Neural cell (in vitro differentiated cells): Measurements from ENCODE around the gene PAK2. TPM values are rescaled to one million over a fixed set of nuclear protein-coding genes. Genes with fewer than 3 reads are reported as not detected.

Experiments used
- H2AFZ ChIP-seq: fragments of 200-600, 300-800 bp; sonication (generic), shearing (Covaris generic); 2 replicates; pipeline ENCODE4 v1.6.0; 2014; ENCODE audit warnings: low read depth, mild to moderate bottlenecking, antibody characterized with exemption, low read length, moderate library complexity
- H3F3A ChIP-seq: fragments of 200-600 bp; shearing (Covaris generic); 2 replicates; pipeline ENCODE4 v1.6.1; 2016; ENCODE audit warnings: mild to moderate bottlenecking, moderate library complexity, mixed read lengths, antibody characterized with exemption, low read length; ENCODE audit not compliant: insufficient read depth, poor library complexity, severe bottlenecking
- H3K27ac ChIP-seq: fragments of 200-600, 300-800 bp; sonication (generic), shearing (Covaris generic); 2 replicates; pipeline ENCODE4 v1.5.1; 2014; ENCODE audit warnings: mild to moderate bottlenecking, low read length, moderate library complexity
- H3K27me3 ChIP-seq: fragments of 300-800, 200-600 bp; sonication (generic), shearing (Covaris generic); 2 replicates; pipeline ENCODE4 v1.6.0; 2014; ENCODE audit warnings: mild to moderate bottlenecking, low read depth, low read length, moderate library complexity; ENCODE audit not compliant: insufficient read depth
- H3K36me3 ChIP-seq: fragments of 300-800, 200-600 bp; sonication (generic), shearing (Covaris generic); 2 replicates; pipeline ENCODE4 v1.5.1; 2014; ENCODE audit warnings: mild to moderate bottlenecking, antibody characterized with exemption, low read length, moderate library complexity; ENCODE audit not compliant: insufficient read depth
- H3K4me2 ChIP-seq: fragments of 300-800, 200-600 bp; sonication (generic), shearing (Covaris generic); 2 replicates; pipeline ENCODE4 v1.6.0; 2014; ENCODE audit warnings: mild to moderate bottlenecking, low read length
- H3K4me3 ChIP-seq: fragments of 300-800, 200-600 bp; sonication (generic), shearing (Covaris generic); 2 replicates; pipeline ENCODE4 v1.5.1; 2014; ENCODE audit warnings: mild to moderate bottlenecking, low read length, moderate library complexity
- H3K79me2 ChIP-seq: fragments of 200-600 bp; shearing (Covaris generic); replicated peaks from 2 replicates; pipeline ENCODE4 v1.6.0; 2014; ENCODE audit warnings: mild to moderate bottlenecking, low read length, moderate library complexity; ENCODE audit not compliant: insufficient read depth
- H3K9ac ChIP-seq: fragments of 300-800, 200-600 bp; sonication (generic), shearing (Covaris generic); 2 replicates; pipeline ENCODE4 v1.6.1; 2016; ENCODE audit warnings: mild to moderate bottlenecking, low read length, mixed read lengths
- H3K9me2 ChIP-seq: fragments of 200-600 bp; shearing (Covaris generic); 2 replicates; pipeline ENCODE4 v1.6.1; 2016; ENCODE audit warnings: mild to moderate bottlenecking, low read length, mixed read lengths; ENCODE audit not compliant: insufficient read depth
- H3K9me3 ChIP-seq: fragments of 200-600, 300-800 bp; sonication (generic), shearing (Covaris generic); 2 replicates; pipeline ENCODE4 v1.6.1; 2016; ENCODE audit warnings: mild to moderate bottlenecking, mixed run types, low read length, moderate library complexity, mixed read lengths
- H4K20me1 ChIP-seq: fragments of 200-600 bp; shearing (Covaris generic); 2 replicates; pipeline ENCODE4 v1.6.1; 2016; ENCODE audit warnings: mild to moderate bottlenecking, mixed run types; ENCODE audit not compliant: insufficient read depth
- CTCF ChIP-seq: fragments of 450-650 bp; IDR thresholded peaks from 2 replicates; pipeline ENCODE4 v1.5.1; 2014; ENCODE audit warnings: antibody characterized with exemption, mild to moderate bottlenecking, moderate library complexity; ENCODE audit not compliant: poor library complexity, severe bottlenecking
- EP300 ChIP-seq: fragments of 450-650 bp; conservative IDR thresholded peaks from 2 replicates; pipeline ENCODE4 v1.6.1; 2014; ENCODE audit warnings: antibody characterized with exemption, mild to moderate bottlenecking, moderate library complexity; ENCODE audit not compliant: poor library complexity, severe bottlenecking
- EZH2 ChIP-seq: fragments of 200-600, 300-800 bp; shearing (Covaris generic), sonication (generic); IDR thresholded peaks from 2 replicates; pipeline ENCODE4 v1.6.1; 2014; ENCODE audit warnings: antibody characterized with exemption, low read length, borderline replicate concordance, mild to moderate bottlenecking; ENCODE audit not compliant: insufficient read depth, poor library complexity, severe bottlenecking
- MXI1 ChIP-seq: fragments of 450-650 bp; conservative IDR thresholded peaks from 2 replicates; pipeline ENCODE4 v1.6.1; 2014; ENCODE audit warnings: antibody characterized with exemption, mild to moderate bottlenecking; ENCODE audit not compliant: poor library complexity, severe bottlenecking
- POLR2AphosphoS5 ChIP-seq: IDR thresholded peaks from 2 replicates; pipeline ENCODE4 v1.6.1; 2012
- RAD21 ChIP-seq: fragments of 450-650 bp; conservative IDR thresholded peaks from 2 replicates; pipeline ENCODE4 v1.6.1; 2014; ENCODE audit warnings: antibody characterized with exemption, mild to moderate bottlenecking, moderate library complexity
- SMC3 ChIP-seq: fragments of 450-650 bp; conservative IDR thresholded peaks from 2 replicates; pipeline ENCODE4 v1.6.1; 2014; ENCODE audit warnings: antibody characterized with exemption, mild to moderate bottlenecking, moderate library complexity; ENCODE audit not compliant: poor library complexity
- TAF1 ChIP-seq: IDR thresholded peaks from 2 replicates; pipeline ENCODE4 v1.6.1; 2012; ENCODE audit warnings: low read depth
- polyA plus RNA-seq: library from polyadenylated mRNA; depleted of rRNA; stranded (reverse); fragments of >200 nt; gene quantifications from 2 replicates; pipeline ENCODE4 v1.2.3, GENCODE V29; 2014
- TF ChIP-seq, protein P1 (sequence below): IDR thresholded peaks from 2 replicates; pipeline ENCODE4 v1.6.1; 2012; ENCODE audit warnings: borderline replicate concordance

Gene PAK2
- polyA plus RNA-seq, 1 donor from 2014 or later: 40.3 TPM

- Histone ChIP-seq H4K20me1 (no peaks in the 10 kb centered on the region), H3K79me2 (peaks cover 15% of the 10 kb centered on the region), H3K27ac (no peak overlapping the region), H3K4me2 (no peak overlapping the region), H3K9me2 (no peaks in the 10 kb centered on the region), H3K36me3 (peaks cover 7% of the 10 kb centered on the region), H3K27me3 (no peaks in the 10 kb centered on the region), H3K4me3 (no peak overlapping the region), H3K9ac (no peak overlapping the region), H3F3A (no peaks in the 10 kb centered on the region), H3K9me3 (no peaks in the 10 kb centered on the region), H2AFZ (no peak overlapping the region)
- TF ChIP-seq, protein P1, sequence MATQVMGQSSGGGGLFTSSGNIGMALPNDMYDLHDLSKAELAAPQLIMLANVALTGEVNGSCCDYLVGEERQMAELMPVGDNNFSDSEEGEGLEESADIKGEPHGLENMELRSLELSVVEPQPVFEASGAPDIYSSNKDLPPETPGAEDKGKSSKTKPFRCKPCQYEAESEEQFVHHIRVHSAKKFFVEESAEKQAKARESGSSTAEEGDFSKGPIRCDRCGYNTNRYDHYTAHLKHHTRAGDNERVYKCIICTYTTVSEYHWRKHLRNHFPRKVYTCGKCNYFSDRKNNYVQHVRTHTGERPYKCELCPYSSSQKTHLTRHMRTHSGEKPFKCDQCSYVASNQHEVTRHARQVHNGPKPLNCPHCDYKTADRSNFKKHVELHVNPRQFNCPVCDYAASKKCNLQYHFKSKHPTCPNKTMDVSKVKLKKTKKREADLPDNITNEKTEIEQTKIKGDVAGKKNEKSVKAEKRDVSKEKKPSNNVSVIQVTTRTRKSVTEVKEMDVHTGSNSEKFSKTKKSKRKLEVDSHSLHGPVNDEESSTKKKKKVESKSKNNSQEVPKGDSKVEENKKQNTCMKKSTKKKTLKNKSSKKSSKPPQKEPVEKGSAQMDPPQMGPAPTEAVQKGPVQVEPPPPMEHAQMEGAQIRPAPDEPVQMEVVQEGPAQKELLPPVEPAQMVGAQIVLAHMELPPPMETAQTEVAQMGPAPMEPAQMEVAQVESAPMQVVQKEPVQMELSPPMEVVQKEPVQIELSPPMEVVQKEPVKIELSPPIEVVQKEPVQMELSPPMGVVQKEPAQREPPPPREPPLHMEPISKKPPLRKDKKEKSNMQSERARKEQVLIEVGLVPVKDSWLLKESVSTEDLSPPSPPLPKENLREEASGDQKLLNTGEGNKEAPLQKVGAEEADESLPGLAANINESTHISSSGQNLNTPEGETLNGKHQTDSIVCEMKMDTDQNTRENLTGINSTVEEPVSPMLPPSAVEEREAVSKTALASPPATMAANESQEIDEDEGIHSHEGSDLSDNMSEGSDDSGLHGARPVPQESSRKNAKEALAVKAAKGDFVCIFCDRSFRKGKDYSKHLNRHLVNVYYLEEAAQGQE: no peak
- TF ChIP-seq MXI1 (no peak), CTCF (no peak), SMC3 (no peak), POLR2AphosphoS5 (no peak), EZH2 (no peak), EP300 (no peak), TAF1 (no peak), RAD21 (no peak)
Measured at GRCh38 chr3:196790636-196791035, 51.0 kb downstream of the PAK2 start.

DNA sequence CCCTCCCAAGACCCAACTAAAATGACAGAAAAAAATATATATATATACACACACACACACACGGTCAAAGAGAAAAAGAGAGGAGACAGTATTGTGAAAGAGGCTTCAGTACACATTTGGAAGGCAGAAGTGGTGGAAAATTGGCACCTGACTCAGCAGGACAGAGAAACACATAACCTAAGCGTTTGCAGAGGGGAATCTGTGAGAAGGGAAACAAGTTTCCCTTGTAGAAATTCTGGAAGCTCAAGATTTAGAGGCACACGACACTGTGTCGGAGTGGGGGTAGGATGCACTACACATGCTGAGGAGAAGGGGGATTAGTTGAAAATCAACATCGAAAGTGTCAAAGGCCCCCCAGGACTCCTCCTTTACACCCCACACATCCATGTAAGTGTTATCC, 53.1 kb downstream of the PAK2 start:
- Histone ChIP-seq H3K36me3 (peaks cover 7% of the 10 kb centered on the region), H4K20me1 (no peaks in the 10 kb centered on the region), H3K9ac (no peak overlapping the region), H3F3A (no peaks in the 10 kb centered on the region), H3K79me2 (peaks cover 15% of the 10 kb centered on the region), H3K9me3 (no peaks in the 10 kb centered on the region), H3K4me3 (no peak overlapping the region), H3K9me2 (no peaks in the 10 kb centered on the region), H2AFZ (no peak overlapping the region), H3K27me3 (no peaks in the 10 kb centered on the region), H3K4me2 (no peak overlapping the region), H3K27ac (no peak overlapping the region)
- TF ChIP-seq POLR2AphosphoS5 (no peak), CTCF (no peak), TAF1 (no peak), RAD21 (no peak)
- TF ChIP-seq, protein P1: no peak
